HepG2 (cell line): ENCODE results near the gene PHKG1. TPM values are rescaled to one million over a fixed set of nuclear protein-coding genes. Genes with fewer than 3 reads are reported as not detected.

Experiments
- ATAD3A ChIP-seq: sonication (generic); formaldehyde crosslinking; IDR thresholded peaks from 2 replicates; pipeline ENCODE4 v1.4.0; 2020; ENCODE audit warnings: missing genetic modification reagents
- BRCA1 ChIP-seq: sonication (generic); formaldehyde crosslinking; IDR thresholded peaks from 2 replicates; pipeline ENCODE4 v1.4.0; 2020; ENCODE audit warnings: missing genetic modification reagents
- CERS6 ChIP-seq: sonication (generic); formaldehyde crosslinking; IDR thresholded peaks from 2 replicates; pipeline ENCODE4 v1.5.0; 2020; ENCODE audit warnings: missing genetic modification reagents
- EZH2 ChIP-seq: conservative IDR thresholded peaks from 2 replicates; pipeline ENCODE4 v1.6.1; 2012; ENCODE audit warnings: mild to moderate bottlenecking, low read depth, low read length, moderate library complexity
- GTF3A ChIP-seq: sonication (generic); formaldehyde crosslinking; conservative IDR thresholded peaks from 2 replicates; pipeline ENCODE4 v1.4.0; 2020; ENCODE audit warnings: mild to moderate bottlenecking, missing genetic modification reagents
- HDAC6 ChIP-seq: fragments of 200-600 bp; sonication (generic); IDR thresholded peaks from 2 replicates; pipeline ENCODE4 v1.7.0; 2017; ENCODE audit warnings: mild to moderate bottlenecking, antibody characterized with exemption, low read length, low read depth
- HNRNPL ChIP-seq: fragments of 200-400 bp; formaldehyde crosslinking; IDR thresholded peaks from 2 replicates; pipeline ENCODE4 v1.6.1; 2017; ENCODE audit warnings: mild to moderate bottlenecking, low read depth, low read length
- HOXA9 ChIP-seq: sonication (generic); formaldehyde crosslinking; IDR thresholded peaks from 2 replicates; pipeline ENCODE4 v1.8.1; 2022; ENCODE audit warnings: missing genetic modification reagents, mild to moderate bottlenecking, moderate library complexity, borderline replicate concordance
- MAZ ChIP-seq, 2 experiments: sonication (generic) in 1 of 2; formaldehyde crosslinking in 1 of 2; IDR thresholded peaks; 2 replicates each; pipeline versions ENCODE4 v1.5.0 to v1.6.1; 2012 to 2020; ENCODE audit warnings: low read depth in 2 of 2, mild to moderate bottlenecking in 2 of 2, borderline replicate concordance in 1 of 2, improper control_type of control experiment in 1 of 2, low read length in 1 of 2, missing genetic modification reagents in 1 of 2, moderate library complexity in 1 of 2
- POLR2AphosphoS2 ChIP-seq: IDR thresholded peaks from 2 replicates; pipeline ENCODE4 v1.6.1; 2011; ENCODE audit warnings: low read depth, low read length, improper control_type of control experiment
- RXRA ChIP-seq: sonication (generic); formaldehyde crosslinking; IDR thresholded peaks from 2 replicates; pipeline ENCODE4 v1.5.1; 2020; ENCODE audit warnings: missing genetic modification reagents
- SRSF9 ChIP-seq: fragments of 200-400 bp; formaldehyde crosslinking; IDR thresholded peaks from 2 replicates; pipeline ENCODE4 v1.6.1; 2018; ENCODE audit warnings: borderline replicate concordance, mild to moderate bottlenecking, low read depth, low read length; ENCODE audit not compliant: insufficient read depth, poor library complexity, severe bottlenecking
- TMF1 ChIP-seq: sonication (generic); formaldehyde crosslinking; IDR thresholded peaks from 2 replicates; pipeline ENCODE4 v1.8.1; 2022; ENCODE audit warnings: low read depth, missing genetic modification reagents
- TOE1 ChIP-seq: sonication (generic); formaldehyde crosslinking; IDR thresholded peaks from 2 replicates; pipeline ENCODE4 v1.4.0; 2020; ENCODE audit warnings: mild to moderate bottlenecking, missing genetic modification reagents
- ZFP90 ChIP-seq: sonication (generic); formaldehyde crosslinking; IDR thresholded peaks from 2 replicates; pipeline ENCODE4 v1.8.0; 2022; ENCODE audit warnings: missing genetic modification reagents, mild to moderate bottlenecking, inconsistent platforms, borderline replicate concordance
- ZGPAT ChIP-seq: IDR thresholded peaks from 2 replicates; pipeline ENCODE4 v1.6.1; 2016; ENCODE audit warnings: mild to moderate bottlenecking
- ZNF101 ChIP-seq: sonication (generic); formaldehyde crosslinking; IDR thresholded peaks from 2 replicates; pipeline ENCODE4 v1.4.0; 2020; ENCODE audit warnings: mild to moderate bottlenecking, low read depth, missing genetic modification reagents, borderline replicate concordance
- ZNF282 ChIP-seq: fragments of 450-650 bp; IDR thresholded peaks from 2 replicates; pipeline ENCODE4 v1.6.1; 2018; ENCODE audit not compliant: partially characterized antibody
- ZNF329 ChIP-seq: sonication (generic); formaldehyde crosslinking; IDR thresholded peaks from 2 replicates; pipeline ENCODE4 v1.9.0; 2021; ENCODE audit warnings: low read depth, mild to moderate bottlenecking, missing genetic modification reagents
- ZNF354B ChIP-seq: sonication (generic); formaldehyde crosslinking; IDR thresholded peaks from 2 replicates; pipeline ENCODE4 v1.8.0; 2022; ENCODE audit warnings: mild to moderate bottlenecking, missing genetic modification reagents
- ZNF414 ChIP-seq: sonication (generic); formaldehyde crosslinking; IDR thresholded peaks from 2 replicates; pipeline ENCODE4 v1.5.0; 2020; ENCODE audit warnings: missing genetic modification reagents
- ZNF562 ChIP-seq: sonication (generic); formaldehyde crosslinking; IDR thresholded peaks from 2 replicates; pipeline ENCODE4 v1.8.0; 2022; ENCODE audit warnings: missing genetic modification reagents, borderline replicate concordance
- ZNF672 ChIP-seq: sonication (generic); formaldehyde crosslinking; IDR thresholded peaks from 2 replicates; pipeline ENCODE4 v1.8.1; 2022; ENCODE audit warnings: missing genetic modification reagents
- ZNF766 ChIP-seq: sonication (generic); formaldehyde crosslinking; IDR thresholded peaks from 2 replicates; pipeline ENCODE4 v1.5.0; 2020; ENCODE audit warnings: missing genetic modification reagents, borderline replicate concordance
- ZSCAN25 ChIP-seq: sonication (generic); formaldehyde crosslinking; IDR thresholded peaks from 2 replicates; pipeline ENCODE4 v1.8.0; 2022; ENCODE audit warnings: mild to moderate bottlenecking, missing genetic modification reagents
- polyA plus RNA-seq, 8 experiments: library from polyadenylated mRNA; depleted of rRNA in 3 of 8; stranded (reverse) in 7 of 8; unstranded in 1 of 8; fragments of >200 nt; fragmentation: Illumina TruSeq in 4 of 8; extraction: Trizol in 4 of 8; gene quantifications; 2 replicates each; pipeline versions ENCODE4 v1.2.1 to v1.2.3, GENCODE V29; 2011 to 2016; ENCODE audit warnings: low read depth in 4 of 8, missing spikeins in 1 of 8, mixed read lengths in 1 of 8; ENCODE audit not compliant: insufficient read depth in 1 of 8
- total RNA-seq, 5 experiments: library from RNA; depleted of rRNA; stranded (reverse); fragments of >200 nt; fragmentation: Illumina TruSeq; extraction: Trizol; gene quantifications; 2 replicates each; pipeline ENCODE4 v1.2.3, GENCODE V29; 2016; ENCODE audit warnings: low read depth in 1 of 5

The PHKG1 gene
- total and polyA plus RNA-seq, 2 of the 13 experiments (the other 11 are each of a cell fraction or from before 2014, with no cell fraction given), result 0.44 to 0.71 TPM

- TF ChIP-seq MAZ (IDR thresholded peaks at IDR 0.05; ENCODE audit: borderline replicate concordance, low read depth, low read length), result no peak
- peak; percentile 72 for TF ChIP-seq MAZ (CRISPR knock-in tag; IDR thresholded peaks at IDR 0.05; ENCODE audit: low read depth)
- TF ChIP-seq ZNF354B (CRISPR knock-in tag), result peak; percentile 69; the same call in 1 of the 2 replicates
- peak; percentile 70; the same call in 1 of the 2 replicates for TF ChIP-seq ZGPAT (CRISPR knock-in tag)
- no peak for TF ChIP-seq HDAC6
- TF ChIP-seq GTF3A (CRISPR knock-in tag), result no peak
- peak; percentile 52; the same call in 1 of the 2 replicates for TF ChIP-seq ZFP90 (CRISPR knock-in tag)
- no peak for TF ChIP-seq ZNF766
- no peak for TF ChIP-seq BRCA1 (CRISPR knock-in tag)
- TF ChIP-seq TMF1 (CRISPR knock-in tag), result no peak
- TF ChIP-seq ZSCAN25 (CRISPR knock-in tag), result no peak
- no peak for TF ChIP-seq ATAD3A (CRISPR knock-in tag)
- no peak for TF ChIP-seq ZNF329 (CRISPR knock-in tag)
- TF ChIP-seq CERS6 (CRISPR knock-in tag), result no peak
- TF ChIP-seq HNRNPL, result 0 out of 2 replicates have a peak, but pooled peaks have one; percentile 41
- no peak for TF ChIP-seq POLR2AphosphoS2
- TF ChIP-seq ZNF282, result no peak
- peak; percentile 68 for TF ChIP-seq RXRA (CRISPR knock-in tag)
- TF ChIP-seq SRSF9, result no peak
- 0 out of 2 replicates have a peak, but pooled peaks have one; percentile 63 for TF ChIP-seq HOXA9 (CRISPR knock-in tag)
- TF ChIP-seq TOE1, result 0 out of 2 replicates have a peak, but pooled peaks have one; percentile 18
- TF ChIP-seq ZNF562 (CRISPR knock-in tag), result no peak
- TF ChIP-seq ZNF414 (CRISPR knock-in tag), result no peak
- TF ChIP-seq ZNF101 (CRISPR knock-in tag), result no peak
- no peak for TF ChIP-seq ZNF672 (CRISPR knock-in tag)
- TF ChIP-seq EZH2, result no peak
Measured at GRCh38 chr7:56106108-56107073, 13.6 kb upstream of the PHKG1 start, which contains the start of gene CHCHD2 (continued).
